Head of caudate nucleus (tissue), 42 donors: ENCODE data around the gene DHCR7.

ENCODE experiments used
- DNase-seq, 42 donors: peaks; one replicate each; pipeline versions ENCODE4 v3.0.0 to v3.0.0-alpha.2; 2020 to 2021; ENCODE audit warnings: mixed read lengths in 7 of 42
- intact Hi-C: fragments of 100-400 bp; cut with DNase I; formaldehyde crosslinking; loops from one replicate; pipeline ENCODE4 v1.15.0; 2022

The DHCR7 gene

DNA sequence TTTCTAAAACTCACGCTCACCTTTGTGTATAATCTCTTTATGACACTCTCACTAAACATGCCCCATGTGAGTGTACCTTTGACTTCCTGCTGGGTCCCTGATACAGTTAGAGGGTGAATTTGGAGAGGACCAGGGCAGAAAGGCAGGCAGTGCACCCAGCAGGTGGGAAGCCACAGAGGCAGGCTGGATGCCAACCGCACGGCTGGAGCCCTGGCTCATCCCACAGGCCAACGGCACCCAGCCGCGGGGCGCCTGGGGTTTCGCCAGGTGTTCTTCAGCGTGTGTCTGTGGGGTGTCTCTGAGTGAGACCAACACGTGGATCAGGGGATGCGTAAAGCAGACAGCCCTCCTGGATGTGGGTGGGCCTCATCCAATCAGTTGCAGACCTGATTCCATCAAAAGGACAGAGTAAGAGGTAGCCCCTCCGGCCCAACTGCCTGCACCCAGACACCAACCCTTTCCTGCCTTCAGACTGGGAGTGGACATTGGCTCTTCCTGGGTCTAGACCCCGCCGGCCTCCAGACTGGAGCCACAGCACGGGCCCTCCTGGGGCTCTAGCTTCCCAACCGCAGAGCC lies 51.6 kb downstream of the DHCR7 start:
- no peak for DNase-seq
- intact Hi-C loops, result no loop called here

DNA sequence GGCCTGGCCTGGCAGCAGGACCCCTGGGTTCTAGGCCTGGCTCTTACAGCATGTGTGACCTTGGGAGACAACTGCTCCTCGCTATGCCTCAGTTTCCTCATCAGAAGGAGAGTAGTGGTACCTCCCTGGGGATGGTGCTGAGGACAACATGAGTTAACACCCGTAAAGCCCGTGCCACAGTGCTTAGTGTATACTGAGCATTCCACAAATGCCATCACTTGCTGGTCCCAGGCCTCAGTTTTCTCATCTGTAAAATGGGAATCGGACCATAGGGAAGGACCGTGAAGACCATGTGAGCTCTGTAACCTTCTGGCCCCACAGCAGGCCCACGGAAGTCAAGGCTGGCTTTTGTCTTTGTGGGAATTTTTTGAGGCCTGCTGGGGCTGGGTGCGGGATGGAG lies 52.4 kb downstream of the DHCR7 start:
- no peak for DNase-seq
- intact Hi-C loops, result no loop called here

DNA sequence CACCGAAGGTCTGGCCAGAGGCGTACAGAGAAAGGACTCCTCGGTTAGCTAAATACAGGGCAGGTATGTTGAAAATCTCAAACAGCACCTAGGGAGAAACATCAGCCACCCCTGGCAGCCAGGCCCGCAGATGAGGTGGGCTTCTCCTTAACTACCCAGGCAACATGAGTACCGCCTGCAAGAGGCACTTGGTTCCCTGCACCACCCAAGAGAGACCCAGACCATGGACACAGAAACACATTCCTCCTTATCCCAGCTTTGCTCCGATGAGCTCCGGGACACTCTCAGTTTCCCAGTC lies 53.0 kb downstream of the DHCR7 start:
- intact Hi-C loops, result no loop called here

DNA sequence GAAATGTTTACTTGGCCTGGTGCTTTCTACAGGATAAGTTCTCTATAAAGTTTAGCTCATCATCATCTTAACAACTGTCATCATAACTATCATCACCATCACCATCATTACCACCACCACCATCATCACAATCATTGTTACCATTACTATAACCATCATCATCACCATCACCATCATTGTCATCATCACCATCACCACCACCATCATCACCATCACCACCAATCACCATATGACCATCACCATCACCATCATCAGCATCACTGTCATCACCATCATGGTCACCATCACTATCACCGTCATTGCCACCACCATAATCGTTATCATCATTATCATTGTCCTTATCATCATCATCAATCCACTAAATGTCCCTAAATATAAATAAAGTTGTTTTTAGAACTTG lies 54.9 kb downstream of the DHCR7 start:
- DNase-seq, result no peak

More for the DNA sequence above, 53.0 kb downstream of the DHCR7 start:
- no peak for DNase-seq

DNA sequence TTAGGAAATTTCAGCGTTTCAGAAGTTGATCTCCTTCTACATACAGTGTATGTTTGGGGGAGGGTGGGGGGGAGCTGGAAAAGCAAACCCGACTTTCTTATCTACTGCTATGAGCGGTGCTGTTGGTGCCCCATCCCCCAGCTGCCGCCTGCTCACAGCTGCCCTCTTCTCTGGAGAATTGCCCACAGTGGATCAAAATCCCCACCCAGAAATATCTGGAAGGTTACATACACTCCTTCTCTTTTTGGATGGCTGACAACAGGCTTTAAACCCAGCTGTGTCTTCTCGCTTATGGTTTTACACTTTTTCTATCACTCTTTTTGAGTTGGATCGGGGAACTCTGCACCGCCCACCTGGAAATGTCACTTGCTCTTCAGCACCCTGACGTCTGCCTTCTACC lies 56.4 kb downstream of the DHCR7 start:
- intact Hi-C loops, result no loop called here
- peak in 8 of 42 donors; percentile 7 to 47 (median 25) for DNase-seq

More for the DNA sequence above, 54.9 kb downstream of the DHCR7 start:
- intact Hi-C loops, result no loop called here

DNA sequence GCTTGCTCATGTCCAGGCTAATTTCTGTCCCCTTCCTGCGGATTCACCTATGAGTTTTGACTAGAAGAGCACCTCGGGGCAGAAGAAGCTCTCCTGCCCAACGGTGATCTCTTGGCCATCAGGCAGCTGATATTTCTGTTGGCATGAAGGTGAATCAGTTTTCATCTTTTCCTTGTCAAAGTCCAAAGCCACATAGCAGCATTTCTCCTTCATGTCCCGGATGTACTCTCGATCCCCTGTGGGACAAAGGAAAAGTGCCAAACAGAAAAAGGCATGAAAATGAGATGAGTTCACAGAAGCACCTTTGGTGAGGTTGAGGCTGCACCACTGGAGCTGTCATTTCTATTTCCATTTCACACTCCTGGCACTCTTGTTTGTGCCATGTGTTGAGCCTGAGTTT lies 56.8 kb downstream of the DHCR7 start:
- intact Hi-C loops, result no loop called here
- DNase-seq, result no peak

DNA sequence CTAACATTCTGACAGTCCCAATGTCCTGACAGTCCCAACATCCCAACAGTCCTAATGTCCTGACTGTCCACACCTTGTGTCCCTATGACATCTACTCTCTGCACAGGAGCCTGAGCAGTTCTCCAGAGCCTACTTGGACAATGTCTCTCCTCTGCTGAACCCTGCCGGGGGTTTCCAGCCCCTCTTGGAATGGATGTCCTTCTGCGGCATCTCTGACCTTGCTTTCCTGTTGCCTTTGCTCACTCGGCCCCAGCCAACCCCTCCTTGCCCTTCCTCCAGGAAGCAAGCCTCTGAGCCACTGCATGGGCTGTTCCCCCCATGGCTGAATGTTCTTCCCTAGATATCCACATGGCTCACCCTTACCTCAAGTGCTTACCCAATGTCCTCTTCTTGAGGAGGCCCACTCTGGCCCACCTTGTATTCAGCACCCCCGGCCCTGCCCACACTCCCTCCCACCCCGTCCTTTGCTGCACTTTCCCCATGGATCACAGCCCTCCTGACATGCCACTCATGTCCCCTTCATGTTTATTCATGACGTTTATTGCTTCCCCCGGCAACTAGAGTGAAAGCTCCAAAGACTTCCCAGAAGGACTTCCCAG lies 59.5 kb downstream of the DHCR7 start:
- intact Hi-C loops, result no loop called here
- no peak for DNase-seq

DNA sequence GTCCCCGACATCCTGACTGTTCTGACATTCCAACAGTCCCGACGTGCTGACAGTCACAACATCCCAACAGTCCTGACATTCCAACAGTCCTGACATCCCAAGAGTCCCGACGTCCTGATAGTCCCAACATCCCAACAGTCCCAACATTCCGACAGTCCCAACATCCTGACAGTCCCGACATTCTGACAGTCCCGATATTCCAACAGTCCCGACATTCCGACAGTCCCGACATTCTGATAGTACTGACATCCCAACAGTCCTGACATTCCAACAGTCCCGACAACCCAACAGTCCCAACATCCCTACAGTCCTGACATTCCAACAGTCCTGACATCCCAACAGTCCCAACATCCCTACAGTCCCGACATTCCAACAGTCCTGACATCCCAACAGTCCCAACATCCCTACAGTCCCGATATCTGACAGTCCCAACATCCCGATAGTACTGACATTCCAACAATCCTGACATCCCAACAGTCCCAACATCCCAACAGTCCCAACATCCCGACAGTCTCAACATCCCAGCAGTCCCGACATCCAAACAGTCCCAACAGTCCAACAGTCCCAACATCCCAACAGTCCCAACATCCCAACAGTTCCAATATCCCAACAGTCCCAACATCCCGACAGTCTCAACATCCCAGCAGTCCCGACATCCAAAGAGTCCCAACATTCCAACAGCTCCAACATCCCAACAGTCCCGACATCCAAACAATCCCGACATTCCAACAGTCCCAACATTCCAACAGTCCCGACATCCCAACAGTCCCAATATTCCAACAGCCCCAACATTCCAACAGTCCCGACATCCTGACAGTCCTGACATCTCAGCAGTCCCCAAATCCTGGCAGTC lies 60.2 kb downstream of the DHCR7 start:
- intact Hi-C loops, result no loop called here

DNA sequence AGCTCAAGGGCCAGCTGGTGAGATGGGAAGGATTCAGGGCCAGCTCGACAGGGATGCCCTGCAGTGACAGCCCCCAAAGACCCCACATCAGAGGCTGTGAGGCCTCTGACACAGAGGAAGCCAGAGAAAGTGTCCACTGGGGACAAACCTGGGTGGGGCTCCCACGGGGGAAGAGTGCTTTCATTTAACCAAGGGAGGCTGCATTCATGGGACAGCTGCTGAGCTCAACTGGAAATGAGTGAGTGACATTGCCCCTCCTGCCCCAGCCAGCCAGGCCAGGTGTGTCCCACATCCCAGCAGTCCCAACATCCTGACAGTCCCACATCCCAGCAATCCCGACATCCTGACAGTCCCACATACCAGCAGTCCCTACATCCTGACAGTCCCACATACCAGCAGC lies 61.0 kb downstream of the DHCR7 start:
- intact Hi-C loops, result no loop called here
- no peak for DNase-seq

More for the DNA sequence above, 60.2 kb downstream of the DHCR7 start:
- no peak for DNase-seq

DNA sequence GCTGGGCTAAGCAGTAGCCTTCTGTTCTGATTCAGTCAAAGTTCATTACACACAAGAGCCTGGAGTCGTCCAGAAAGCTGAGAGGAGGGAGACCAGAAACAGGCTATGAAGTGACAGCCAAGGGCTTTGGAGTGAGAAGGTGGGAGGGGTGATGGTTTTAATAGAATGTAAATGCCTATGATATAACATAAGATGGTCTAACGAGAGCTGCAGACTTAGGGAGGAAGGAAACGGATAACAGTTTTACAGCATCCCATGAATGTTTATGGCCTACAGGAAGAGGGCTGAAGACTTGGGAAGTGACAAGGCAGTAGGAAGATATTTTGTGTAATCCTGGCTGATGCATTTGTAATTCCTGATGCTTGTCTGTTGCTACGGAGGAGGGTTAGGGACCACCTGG lies 62.0 kb downstream of the DHCR7 start:
- intact Hi-C loops, result no loop called here
- no peak for DNase-seq

DNA sequence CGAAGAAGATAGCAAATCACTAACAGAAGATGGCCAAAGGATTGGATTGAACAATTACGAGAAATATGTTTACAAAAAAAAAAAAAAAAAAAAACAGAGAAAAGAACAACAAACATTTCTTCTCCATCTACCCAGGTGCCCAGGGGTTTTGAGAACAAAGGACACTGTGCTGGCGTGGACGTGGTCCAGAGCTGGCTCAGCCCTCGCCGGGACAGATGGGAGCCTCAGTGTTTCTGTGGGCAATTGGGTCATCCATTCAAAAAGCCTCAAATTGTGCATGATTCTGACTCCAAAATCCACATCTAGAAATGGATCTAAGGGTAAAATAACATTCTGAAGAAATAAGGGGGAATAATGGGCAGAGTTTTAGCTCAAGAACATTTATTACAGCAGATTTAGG lies 63.1 kb downstream of the DHCR7 start:
- intact Hi-C loops, result no loop called here
- DNase-seq, result peak in 40 of 42 donors; percentile 27 to 84 (median 65)

DNA sequence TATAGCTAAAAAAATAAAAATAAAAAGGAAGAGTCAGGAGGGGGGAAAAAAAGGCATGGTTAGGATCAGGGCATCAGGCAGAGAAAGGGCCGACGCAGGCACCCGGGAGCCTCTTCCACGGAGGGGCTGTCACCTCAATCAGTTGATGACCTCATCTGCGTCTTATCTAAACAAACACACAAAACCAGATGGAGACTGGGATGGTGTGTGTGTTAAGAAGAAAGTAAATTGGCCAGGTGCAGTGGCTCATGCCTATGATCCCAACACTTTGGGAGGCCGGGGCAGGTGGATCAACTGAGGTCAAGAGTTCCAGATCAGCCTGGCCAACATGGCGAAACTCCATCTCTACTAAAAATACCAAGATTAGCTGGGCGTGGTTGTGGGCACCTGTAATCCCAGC lies 63.6 kb downstream of the DHCR7 start:
- intact Hi-C loops, result no loop called here
- no peak for DNase-seq
